Stimulated activated CD8-positive, alpha-beta memory T cell treated with anti-CD3 and anti-CD28 coated beads, Interleukin-12 subunit alpha, Interleukin-12 subunit beta, amount 100 ng/mL, for 24 hours (primary cell): ENCODE measurements around the gene SCAF11.
"Not testable (repeated sequence)": the region's sequence is repeated elsewhere in the genome, so short reads cannot be mapped to it uniquely, and the experiment has no call there.

Source experiments
- DNase-seq: peaks from one replicate; pipeline ENCODE4 v3.0.0-alpha.2; 2020; ENCODE audit errors: extremely low read depth

Gene SCAF11

GRCh38 chr12:45990468-45991283 lies at the start of gene SCAF11:
Gene SCAF11 (minus strand): TSS chr12:45990574. CDS start chr12:45964167, 26,407 bp downstream.
- DNase-seq: peak; percentile 100

- not testable (repeated sequence) for DNase-seq
These were observed 46.7 kb upstream of the SCAF11 start for GRCh38 chr12:46037066-46037465.

- no peak for DNase-seq
These were observed 36.8 kb upstream of the SCAF11 start for GRCh38 chr12:46027172-46027571.

GRCh38 chr12:46024099-46024498 lies 33.7 kb upstream of the SCAF11 start:
- no peak for DNase-seq

- no peak for DNase-seq
These were observed 30.4 kb upstream of the SCAF11 start for GRCh38 chr12:46020768-46021167.

- not testable (repeated sequence) for DNase-seq
These were observed 28.3 kb upstream of the SCAF11 start for GRCh38 chr12:46018712-46019111.

- DNase-seq: not testable (repeated sequence)
These were observed 27.5 kb upstream of the SCAF11 start for GRCh38 chr12:46017866-46018375.

- no peak for DNase-seq
These were observed 15.4 kb upstream of the SCAF11 start for GRCh38 chr12:46005823-46006222.

GRCh38 chr12:46005151-46005797 lies 14.9 kb upstream of the SCAF11 start:
- no peak for DNase-seq

GRCh38 chr12:46004715-46005114 lies 14.3 kb upstream of the SCAF11 start:
- no peak for DNase-seq

GRCh38 chr12:46000076-46000475 lies 9.7 kb upstream of the SCAF11 start:
- not testable (repeated sequence) for DNase-seq

- DNase-seq: no peak
These were observed 4.4 kb upstream of the SCAF11 start for GRCh38 chr12:45994736-45995135.

- DNase-seq: peak; percentile 39
These were observed 1.2 kb upstream of the SCAF11 start for GRCh38 chr12:45991284-45992249.

- no peak for DNase-seq
These were observed 480 bp downstream of the SCAF11 start for GRCh38 chr12:45989721-45990467.

GRCh38 chr12:45989287-45989686 lies 1.1 kb downstream of the SCAF11 start:
- no peak for DNase-seq

GRCh38 chr12:45988264-45988663 lies 2.1 kb downstream of the SCAF11 start:
- no peak for DNase-seq

GRCh38 chr12:45987340-45987727 lies 3.0 kb downstream of the SCAF11 start:
- no peak for DNase-seq

GRCh38 chr12:45986641-45987339 lies 3.6 kb downstream of the SCAF11 start:
- no peak for DNase-seq

- no peak for DNase-seq
These were observed 9.1 kb downstream of the SCAF11 start for GRCh38 chr12:45981075-45981837.

- no peak for DNase-seq
These were observed 9.8 kb downstream of the SCAF11 start for GRCh38 chr12:45980540-45980939.
